ENCODE measurements around the gene POLE3.

GRCh38 chr9:113386571-113387393 lies 23.7 kb downstream of the POLE3 start:
- TF ChIP-seq, protein P1, sequence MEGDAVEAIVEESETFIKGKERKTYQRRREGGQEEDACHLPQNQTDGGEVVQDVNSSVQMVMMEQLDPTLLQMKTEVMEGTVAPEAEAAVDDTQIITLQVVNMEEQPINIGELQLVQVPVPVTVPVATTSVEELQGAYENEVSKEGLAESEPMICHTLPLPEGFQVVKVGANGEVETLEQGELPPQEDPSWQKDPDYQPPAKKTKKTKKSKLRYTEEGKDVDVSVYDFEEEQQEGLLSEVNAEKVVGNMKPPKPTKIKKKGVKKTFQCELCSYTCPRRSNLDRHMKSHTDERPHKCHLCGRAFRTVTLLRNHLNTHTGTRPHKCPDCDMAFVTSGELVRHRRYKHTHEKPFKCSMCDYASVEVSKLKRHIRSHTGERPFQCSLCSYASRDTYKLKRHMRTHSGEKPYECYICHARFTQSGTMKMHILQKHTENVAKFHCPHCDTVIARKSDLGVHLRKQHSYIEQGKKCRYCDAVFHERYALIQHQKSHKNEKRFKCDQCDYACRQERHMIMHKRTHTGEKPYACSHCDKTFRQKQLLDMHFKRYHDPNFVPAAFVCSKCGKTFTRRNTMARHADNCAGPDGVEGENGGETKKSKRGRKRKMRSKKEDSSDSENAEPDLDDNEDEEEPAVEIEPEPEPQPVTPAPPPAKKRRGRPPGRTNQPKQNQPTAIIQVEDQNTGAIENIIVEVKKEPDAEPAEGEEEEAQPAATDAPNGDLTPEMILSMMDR (conservative IDR thresholded peaks at IDR 0.05; ENCODE audit: low read depth in 2 of 2) = no peak
- TF ChIP-seq POLR2AphosphoS5 (IDR thresholded peaks at IDR 0.05; ENCODE audit: low read depth) = no peak
- no peak for TF ChIP-seq EZH2 (IDR thresholded peaks at IDR 0.05; ENCODE audit: low read depth, unreplicated experiment)
- TF ChIP-seq EZH2phosphoT487 (IDR thresholded peaks at IDR 0.05; ENCODE audit: unreplicated experiment) = no peak
- TF ChIP-seq, protein P2, sequence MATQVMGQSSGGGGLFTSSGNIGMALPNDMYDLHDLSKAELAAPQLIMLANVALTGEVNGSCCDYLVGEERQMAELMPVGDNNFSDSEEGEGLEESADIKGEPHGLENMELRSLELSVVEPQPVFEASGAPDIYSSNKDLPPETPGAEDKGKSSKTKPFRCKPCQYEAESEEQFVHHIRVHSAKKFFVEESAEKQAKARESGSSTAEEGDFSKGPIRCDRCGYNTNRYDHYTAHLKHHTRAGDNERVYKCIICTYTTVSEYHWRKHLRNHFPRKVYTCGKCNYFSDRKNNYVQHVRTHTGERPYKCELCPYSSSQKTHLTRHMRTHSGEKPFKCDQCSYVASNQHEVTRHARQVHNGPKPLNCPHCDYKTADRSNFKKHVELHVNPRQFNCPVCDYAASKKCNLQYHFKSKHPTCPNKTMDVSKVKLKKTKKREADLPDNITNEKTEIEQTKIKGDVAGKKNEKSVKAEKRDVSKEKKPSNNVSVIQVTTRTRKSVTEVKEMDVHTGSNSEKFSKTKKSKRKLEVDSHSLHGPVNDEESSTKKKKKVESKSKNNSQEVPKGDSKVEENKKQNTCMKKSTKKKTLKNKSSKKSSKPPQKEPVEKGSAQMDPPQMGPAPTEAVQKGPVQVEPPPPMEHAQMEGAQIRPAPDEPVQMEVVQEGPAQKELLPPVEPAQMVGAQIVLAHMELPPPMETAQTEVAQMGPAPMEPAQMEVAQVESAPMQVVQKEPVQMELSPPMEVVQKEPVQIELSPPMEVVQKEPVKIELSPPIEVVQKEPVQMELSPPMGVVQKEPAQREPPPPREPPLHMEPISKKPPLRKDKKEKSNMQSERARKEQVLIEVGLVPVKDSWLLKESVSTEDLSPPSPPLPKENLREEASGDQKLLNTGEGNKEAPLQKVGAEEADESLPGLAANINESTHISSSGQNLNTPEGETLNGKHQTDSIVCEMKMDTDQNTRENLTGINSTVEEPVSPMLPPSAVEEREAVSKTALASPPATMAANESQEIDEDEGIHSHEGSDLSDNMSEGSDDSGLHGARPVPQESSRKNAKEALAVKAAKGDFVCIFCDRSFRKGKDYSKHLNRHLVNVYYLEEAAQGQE (IDR thresholded peaks at IDR 0.05; ENCODE audit: unreplicated experiment) = no peak
- no peak for TF ChIP-seq ETS1 (IDR thresholded peaks at IDR 0.05)
